Measurements from ENCODE around the gene RTL1.

RTL1 gene

DNA sequence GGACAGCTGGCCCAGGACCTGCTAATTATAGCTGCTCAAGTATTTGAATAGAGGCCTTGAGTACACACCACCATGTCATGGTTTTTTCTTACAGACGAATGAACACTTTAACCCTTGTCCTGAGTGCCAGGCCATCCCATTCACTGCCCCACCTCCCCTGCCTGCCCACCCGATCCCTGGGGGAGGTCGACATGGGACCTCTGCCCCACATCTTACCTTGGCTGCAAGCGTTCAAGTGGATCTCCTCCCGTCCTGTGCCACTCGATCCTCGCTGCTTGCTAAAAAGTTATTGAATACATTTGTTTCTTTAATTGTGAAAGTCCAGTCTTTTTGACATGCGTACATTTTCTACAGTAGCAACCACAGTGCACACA is 10.3 kb downstream of the RTL1 start:
- Histone ChIP-seq H3K36me3 (no peaks in the 10 kb centered on the region), H3K4me2 (peak overlapping the region in 5 of 11 experiments; percentile 2 to 21 (median 12); a peak in 6 of 22 replicates), H3K4me3 (no peak overlapping the region), H3K4me1 (peaks cover 0 to 22% (median 3%) of the 10 kb centered on the region in 10 experiments; a peak in 7 of 20 replicates), H3K27me3 (peaks cover 0 to 13% (median 8%) of the 10 kb centered on the region in 11 experiments; a peak in 13 of 22 replicates), H3K9me3 (replicated peaks in 1 of 11) (no peaks in the 10 kb centered on the region), H3K9ac (no peak overlapping the region), H4K20me1 (no peaks in the 10 kb centered on the region; a peak in 1 of 22 replicates), H3K27ac (no peak overlapping the region)
- TF ChIP-seq Cebpa-rat (IDR thresholded peaks at IDR 0.05): no peak

DNA sequence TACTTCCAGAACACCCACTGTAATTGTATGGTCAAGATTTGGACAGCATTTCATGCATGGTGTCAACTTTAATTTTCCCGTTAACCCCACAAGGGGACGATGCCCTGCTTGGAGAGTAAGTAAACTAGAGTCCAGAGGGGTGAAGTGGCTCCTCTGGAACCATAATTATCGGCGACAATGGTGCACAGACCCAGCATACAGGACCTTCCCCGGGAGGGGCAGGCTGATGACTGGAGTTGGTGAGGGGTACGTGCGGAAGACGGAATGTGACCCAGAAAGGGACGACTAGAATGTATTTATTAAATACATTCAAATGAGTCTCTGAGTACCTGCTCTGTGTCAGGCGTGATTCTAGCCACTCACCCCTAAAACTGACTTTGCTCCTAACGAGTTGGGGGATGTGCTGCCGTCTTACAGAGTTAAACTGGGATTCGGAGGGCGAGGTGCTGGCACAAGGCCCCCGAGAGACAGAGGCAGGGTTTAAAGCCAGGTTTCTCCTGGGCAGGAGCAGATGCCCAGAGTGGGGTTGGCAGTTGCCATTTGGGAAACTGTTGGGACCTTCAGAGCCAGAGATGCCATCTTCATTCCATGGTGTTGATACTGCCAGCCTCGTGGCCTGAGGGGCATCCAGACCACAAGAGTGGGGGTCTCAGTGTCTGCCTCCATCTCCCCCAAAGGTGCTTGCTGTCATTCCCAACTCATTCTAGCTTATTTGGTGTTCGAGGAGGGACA is 10.9 kb downstream of the RTL1 start:
- Histone ChIP-seq H3K27me3 (peaks cover 0 to 13% (median 8%) of the 10 kb centered on the region in 11 experiments; a peak in 13 of 22 replicates), H4K20me1 (no peaks in the 10 kb centered on the region; a peak in 1 of 22 replicates), H3K36me3 (no peaks in the 10 kb centered on the region), H3K9me3 (replicated peaks in 1 of 11) (no peaks in the 10 kb centered on the region), H3K4me3 (no peak overlapping the region), H3K4me2 (0 out of 22 replicates have a peak overlapping the region, but pooled peaks of 1 of the 11 experiments have one; percentile 12), H3K27ac (no peak overlapping the region), H3K9ac (no peak overlapping the region), H3K4me1 (peaks cover 0 to 18% (median 3%) of the 10 kb centered on the region in 10 experiments; a peak in 6 of 20 replicates)
- TF ChIP-seq Cebpa-rat (IDR thresholded peaks at IDR 0.05): no peak

DNA sequence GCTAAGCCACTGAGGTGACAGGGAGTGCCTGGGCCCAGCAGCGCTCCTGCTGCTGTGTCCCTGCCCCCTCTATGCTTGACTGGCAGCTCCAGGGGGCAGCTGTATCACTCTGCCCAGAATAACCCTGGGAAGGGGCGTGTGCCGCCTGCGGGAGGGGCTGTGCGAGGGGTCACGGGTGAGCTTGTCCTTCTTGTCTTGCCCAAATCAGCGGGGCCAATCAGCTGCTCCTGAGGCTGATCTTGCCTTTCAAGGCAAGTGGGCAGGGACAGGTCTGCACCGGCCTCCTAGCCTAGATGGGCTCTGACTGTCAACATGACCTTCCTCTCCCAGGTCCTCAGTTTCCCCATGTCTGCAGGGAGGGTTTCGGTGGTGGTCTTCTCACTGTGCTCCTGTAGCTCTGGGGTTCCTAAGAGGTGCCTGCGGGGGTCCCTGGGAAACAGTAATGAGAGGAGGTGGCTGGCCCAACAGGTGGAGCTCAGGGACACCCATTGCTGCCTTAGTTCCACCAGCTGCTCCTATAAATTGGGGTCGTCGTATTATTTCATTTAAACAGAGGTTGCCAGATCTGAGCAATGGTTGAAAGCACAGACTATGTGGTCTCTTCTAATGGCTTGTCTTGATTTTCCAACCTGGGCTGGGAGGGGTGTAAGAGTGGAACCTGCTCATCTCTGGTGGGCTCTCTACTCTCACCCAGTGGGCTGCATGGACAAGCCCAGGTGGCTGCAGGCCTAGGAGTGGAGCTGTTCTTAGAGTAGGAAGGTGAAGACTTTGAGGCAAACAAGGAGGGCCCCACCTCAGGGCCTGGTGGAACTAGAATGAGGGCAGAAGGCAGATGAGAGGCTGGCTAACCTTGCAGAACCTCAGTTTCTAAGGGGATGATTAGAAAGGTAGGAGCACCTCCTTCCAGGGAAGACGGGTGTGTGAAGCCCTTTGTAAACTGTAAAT is 11.7 kb downstream of the RTL1 start:
- no peak for TF ChIP-seq Cebpa-rat (IDR thresholded peaks at IDR 0.05)
- Histone ChIP-seq H3K9me3 (replicated peaks in 1 of 11) (no peaks in the 10 kb centered on the region), H3K36me3 (no peaks in the 10 kb centered on the region), H3K4me2 (no peak overlapping the region), H3K27me3 (peaks cover 0 to 7% (median 3%) of the 10 kb centered on the region in 11 experiments; a peak in 13 of 22 replicates), H3K4me3 (no peak overlapping the region), H3K9ac (no peak overlapping the region), H3K27ac (no peak overlapping the region), H4K20me1 (no peaks in the 10 kb centered on the region; a peak in 1 of 22 replicates), H3K4me1 (peaks cover 0 to 13% (median 1%) of the 10 kb centered on the region in 10 experiments; a peak in 6 of 20 replicates)

DNA sequence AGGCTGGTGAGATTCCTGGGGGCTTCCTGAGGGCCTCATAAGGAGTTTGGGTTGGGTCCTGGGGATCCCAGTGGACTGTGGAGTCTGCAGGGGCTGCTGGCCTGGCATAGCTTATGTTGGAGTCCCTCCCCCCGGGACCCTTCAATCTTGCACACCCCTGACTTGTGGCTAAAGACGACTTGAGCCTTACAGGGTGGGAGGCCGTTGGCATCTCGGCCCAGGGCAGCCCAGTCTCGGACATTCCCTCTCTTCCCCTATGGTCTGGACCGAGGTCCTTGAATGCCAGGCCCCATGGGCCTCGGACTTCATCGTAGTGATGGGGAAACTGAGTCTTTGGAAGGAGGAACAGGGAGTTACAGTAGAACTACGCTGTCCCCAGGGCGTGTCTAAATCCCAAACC is 12.5 kb downstream of the RTL1 start:
- Histone ChIP-seq H3K9me3 (replicated peaks in 1 of 11) (no peaks in the 10 kb centered on the region), H3K4me3 (no peak overlapping the region), H3K27ac (no peak overlapping the region), H3K27me3 (peaks cover 0 to 2% (median 0%) of the 10 kb centered on the region in 11 experiments; a peak in 2 of 22 replicates), H3K36me3 (no peaks in the 10 kb centered on the region), H4K20me1 (no peaks in the 10 kb centered on the region; a peak in 1 of 22 replicates), H3K4me2 (no peak overlapping the region), H3K9ac (no peak overlapping the region), H3K4me1 (peaks cover 0 to 10% (median 0%) of the 10 kb centered on the region in 10 experiments; a peak in 1 of 20 replicates)
- TF ChIP-seq Cebpa-rat (IDR thresholded peaks at IDR 0.05): no peak

DNA sequence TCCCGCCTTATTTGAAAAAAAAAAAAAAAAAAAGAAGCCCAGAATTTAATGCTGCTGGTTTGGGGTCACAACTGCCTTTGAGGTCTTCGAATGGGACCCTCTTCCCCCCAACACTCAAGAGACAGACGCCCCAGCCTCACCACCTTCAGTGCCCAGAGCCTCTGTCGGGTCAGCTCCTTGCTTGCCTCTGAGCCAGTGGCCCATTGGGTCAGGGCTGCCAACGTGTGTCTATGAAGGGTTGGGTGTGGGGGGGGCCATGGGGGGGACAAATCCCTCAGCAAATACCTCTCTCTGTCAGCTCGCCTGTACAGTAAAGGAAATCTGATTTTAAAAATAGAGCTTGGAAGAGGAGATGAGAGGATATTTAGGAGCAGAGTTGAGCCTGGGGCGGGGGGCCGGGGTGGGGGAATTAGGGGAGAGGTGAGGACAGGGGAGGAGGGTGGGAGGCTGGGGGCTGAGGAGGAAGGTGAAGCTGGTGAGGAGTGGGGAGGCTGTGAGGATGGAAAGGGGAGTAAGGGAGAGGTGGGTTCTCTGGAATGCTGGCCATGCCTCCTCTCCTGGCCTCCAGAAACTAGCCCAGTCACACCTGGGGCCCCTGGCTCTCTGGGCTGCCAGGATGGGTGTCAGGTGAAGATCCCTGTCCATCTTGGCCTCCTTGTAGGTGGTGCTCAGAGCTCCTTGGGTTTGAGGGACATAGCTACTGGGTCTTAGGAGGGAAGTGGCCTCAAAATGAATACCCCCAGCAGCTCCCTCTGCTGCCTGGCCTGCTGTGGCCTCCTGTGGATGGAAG is 13.3 kb downstream of the RTL1 start:
- no peak overlapping the region for H3K9ac ChIP-seq
- no peak overlapping the region for H3K27ac ChIP-seq
- H3K4me2 ChIP-seq: no peak overlapping the region
- H3K27me3 ChIP-seq: no peaks in the 10 kb centered on the region
- no peaks in the 10 kb centered on the region for H3K9me3 ChIP-seq (replicated peaks in 1 of 11)
- H3K36me3 ChIP-seq: no peaks in the 10 kb centered on the region
- peaks cover 0 to 10% (median 0%) of the 10 kb centered on the region in 10 experiments; a peak in 1 of 20 replicates for H3K4me1 ChIP-seq
- no peaks in the 10 kb centered on the region; a peak in 1 of 22 replicates for H4K20me1 ChIP-seq
- no peak for TF ChIP-seq Cebpa-rat (IDR thresholded peaks at IDR 0.05)
- H3K4me3 ChIP-seq: no peak overlapping the region

DNA sequence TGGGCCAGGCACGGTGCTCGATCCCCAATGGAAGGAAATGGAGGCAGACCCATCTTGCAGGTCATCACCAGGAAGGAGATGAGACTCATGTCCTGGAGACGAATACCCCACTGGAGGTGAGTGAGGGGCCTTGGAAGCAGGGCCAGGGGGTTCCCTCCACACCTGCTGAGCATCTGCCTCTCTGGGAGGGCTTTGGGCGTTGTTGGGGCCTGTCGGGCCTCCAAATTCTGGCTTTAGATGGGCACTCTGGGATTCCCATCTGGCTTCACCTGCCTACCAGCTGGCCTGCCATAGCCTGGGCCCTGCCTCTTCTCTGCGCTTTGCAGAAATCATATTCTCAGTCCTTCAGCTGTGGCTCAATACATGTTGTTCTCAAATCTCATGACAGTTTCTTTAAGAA is 13.9 kb downstream of the RTL1 start:
- Histone ChIP-seq H3K9ac (no peak overlapping the region), H3K9me3 (replicated peaks in 1 of 11) (no peaks in the 10 kb centered on the region), H3K27me3 (no peaks in the 10 kb centered on the region), H3K4me2 (no peak overlapping the region), H3K4me3 (no peak overlapping the region), H3K36me3 (no peaks in the 10 kb centered on the region), H3K4me1 (peaks cover 0 to 10% (median 0%) of the 10 kb centered on the region in 10 experiments; a peak in 1 of 20 replicates), H3K27ac (no peak overlapping the region), H4K20me1 (no peaks in the 10 kb centered on the region; a peak in 1 of 22 replicates)
- TF ChIP-seq Cebpa-rat (IDR thresholded peaks at IDR 0.05): no peak

DNA sequence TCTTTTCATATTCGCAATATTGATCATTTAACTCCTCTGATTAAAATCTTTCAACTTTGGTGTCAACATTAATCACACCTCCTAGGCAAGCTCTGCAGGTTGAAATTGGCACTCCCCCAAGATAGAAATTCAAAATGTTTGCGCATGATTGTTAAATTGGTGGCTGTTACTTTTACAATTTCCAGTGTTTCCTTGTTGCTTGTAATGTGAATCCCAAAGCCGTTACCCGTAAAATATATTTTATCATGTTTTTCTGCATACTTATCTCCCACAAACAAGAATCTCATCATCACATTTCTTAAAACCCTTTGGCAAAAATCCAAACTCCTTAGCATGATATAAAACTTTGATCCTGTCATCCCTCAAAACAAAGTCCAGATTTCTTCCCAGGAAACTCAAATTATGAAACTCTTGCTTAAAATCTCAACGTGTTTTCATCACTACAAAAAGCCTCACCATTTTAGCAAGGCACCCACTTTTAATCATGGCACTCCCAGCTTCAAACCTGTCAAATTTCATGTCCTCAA is 14.7 kb downstream of the RTL1 start:
- Histone ChIP-seq H3K27ac (no peak overlapping the region), H3K36me3 (no peaks in the 10 kb centered on the region), H3K9ac (no peak overlapping the region), H3K4me3 (no peak overlapping the region), H3K27me3 (no peaks in the 10 kb centered on the region), H3K4me2 (no peak overlapping the region), H3K9me3 (replicated peaks in 1 of 11) (peaks cover 0 to 6% (median under 1%) of the 10 kb centered on the region in 11 experiments; a peak in 6 of 22 replicates), H3K4me1 (peaks cover 0 to 10% (median 0%) of the 10 kb centered on the region in 10 experiments; a peak in 1 of 20 replicates), H4K20me1 (no peaks in the 10 kb centered on the region; a peak in 1 of 22 replicates)
- no peak for TF ChIP-seq Cebpa-rat (IDR thresholded peaks at IDR 0.05)

GRCh38 chr14:100887728-100888335 is 15.7 kb downstream of the RTL1 start:
- Histone ChIP-seq H3K4me1 (peaks cover 0 to under 1% (median 0%) of the 10 kb centered on the region in 10 experiments; a peak in 1 of 20 replicates), H3K4me3 (no peak overlapping the region), H3K9me3 (replicated peaks in 1 of 11) (peaks cover 7 to 16% (median 11%) of the 10 kb centered on the region in 11 experiments; a peak in 20 of 22 replicates), H4K20me1 (no peaks in the 10 kb centered on the region; a peak in 1 of 22 replicates), H3K27me3 (no peaks in the 10 kb centered on the region), H3K36me3 (no peaks in the 10 kb centered on the region), H3K4me2 (no peak overlapping the region), H3K27ac (no peak overlapping the region), H3K9ac (no peak overlapping the region)
- no peak for TF ChIP-seq Cebpa-rat (IDR thresholded peaks at IDR 0.05)

Data from BLaER1 treated with 17β-estradiol and CSF1 and Interleukin-3, amounts not matched to agents 10 nM and 100 nM (cell line).